Adrenal gland (tissue), 12 donors: Measurements from ENCODE around the gene IL34. TPM values are rescaled to one million over a fixed set of nuclear protein-coding genes. Genes with fewer than 3 reads are reported as not detected.

ENCODE experiments used
- DNase-seq, 7 donors: peaks; one replicate each; pipeline ENCODE4 v3.0.0-alpha.2; 2019 to 2020
- H3K27ac ChIP-seq, 5 donors: fragments of 200-600 bp; sonication (generic) in 4 of 5; 1 replicate in 3 of 5; 2 replicates in 2 of 5; pipeline versions ENCODE4 v1.5.1 to v1.8.0; 2016 to 2020; ENCODE audit warnings: mild to moderate bottlenecking in 1 of 5
- H3K27me3 ChIP-seq: fragments of 200-600 bp; 2 replicates; pipeline ENCODE4 v1.8.0; 2021
- H3K36me3 ChIP-seq, 2 donors: fragments of 200-600 bp; replicated peaks in 1 of 2; 1 replicate in 1 of 2; 2 replicates in 1 of 2; pipeline versions ENCODE4 v1.5.1 to v1.8.0; 2018 to 2022
- H3K4me1 ChIP-seq, 2 donors: fragments of 200-600 bp; replicated peaks in 1 of 2; 1 replicate in 1 of 2; 2 replicates in 1 of 2; pipeline versions ENCODE4 v1.5.1 to v1.8.0; 2018 to 2021
- H3K4me3 ChIP-seq, 4 donors: fragments of 200-600 bp; sonication (generic) in 3 of 4; one replicate each; pipeline ENCODE4 v1.5.1; 2016 to 2018
- H3K9me3 ChIP-seq, 3 donors: fragments of 200-600 bp; sonication (generic) in 1 of 3; replicated peaks in 1 of 3; 1 replicate in 2 of 3; 2 replicates in 1 of 3; pipeline versions ENCODE4 v1.5.1 to v1.8.0; 2016 to 2021
- CTCF ChIP-seq, 6 experiments: fragments of 450-650 bp in 4 of 6; fragments of 200-600 bp in 2 of 6; sonication (generic) in 1 of 6; IDR thresholded peaks; 1 replicate in 5 of 6; 2 replicates in 1 of 6; pipeline versions ENCODE4 v1.5.1 to v1.8.0; 2016 to 2021; ENCODE audit warnings: antibody characterized with exemption in 6 of 6, mild to moderate bottlenecking in 2 of 6, moderate library complexity in 1 of 6
- POLR2A ChIP-seq, 2 donors: fragments of 450-650 bp; IDR thresholded peaks; one replicate each; pipeline ENCODE4 v1.6.1; 2017; ENCODE audit warnings: antibody characterized with exemption in 2 of 2, mild to moderate bottlenecking in 2 of 2, moderate library complexity in 1 of 2
- WGBS, 4 donors: extraction: QIAGEN DNeasy Blood & Tissue Kit in 2 of 4; methylation state at CpG; one replicate each; pipeline versions ENCODE4 v1.1.5 to v1.1.7; 2013 to 2017; 5-methylcytosine and 5-hydroxymethylcytosine counted together
- intact Hi-C, 2 donors: fragments of 100-400 bp; cut with DNase I; formaldehyde crosslinking; loops; one replicate each; pipeline versions ENCODE4 v1.14.1 to v1.15.0; 2022 to 2023
- polyA plus RNA-seq, 3 donors: library from polyadenylated mRNA; stranded (reverse); fragments of 200-250 nt in 2 of 3; fragments of 350-450 nt in 1 of 3; fragmentation: Illumina TruSeq in 1 of 3; extraction: RNeasy Lipid Tissue Mini Kit (QIAGEN cat#74804) in 1 of 3; gene quantifications; one replicate each; pipeline ENCODE4 v1.2.3, GENCODE V29; 2013 to 2014
- total RNA-seq, 9 donors: library from RNA; depleted of rRNA in 4 of 9; stranded (reverse); fragments of >200 nt in 4 of 9; fragments of 120-200 nt in 1 of 9; fragmentation: NEBNext Ultra II Directional in 1 of 9; extraction: Animal tissue kit (Norgen Biotek cat#: 25700) in 1 of 9; gene quantifications; one replicate each; pipeline versions ENCODE4 v1.1.0 to v1.2.4, GENCODE V29; 2013 to 2023
- donor health status: healthy with polysubstance abuse.
- donor health status: Bipolar disorder and iron deficiency.
- donor health status: DM: yes; HTN: yes; CAD: no.
- donor health status: DM: no; HTN: no; CAD: no.
- donor health status: DM: no; HTN: no; CAD: no.
- donor health status: DM: yes; HTN: yes; CAD: no.

The IL34 gene
- total and polyA plus RNA-seq, 12 donors: 1.2 to 62.9 (median 35.7) TPM

- intact Hi-C loops: loop anchor here in 1 of 2 donors (10.0 kb wide), 1 partner anchor 123 kb away; no protein-coding TSS in a partner anchor
- no peaks in the 10 kb centered on the region for H3K9me3 ChIP-seq
- 79 to 95% (median 91%) methylated on average over 7 of the region's 7 CpGs for WGBS, 4 donors
- H3K27me3 ChIP-seq: no peaks in the 10 kb centered on the region
- H3K27ac ChIP-seq: no peak overlapping the region
- DNase-seq: no peak
- H3K4me1 ChIP-seq: peaks cover 0 to 8% of the 10 kb centered on the region in 2 donors
- H3K4me3 ChIP-seq: no peak overlapping the region
- peaks cover 0 to 13% of the 10 kb centered on the region in 2 donors for H3K36me3 ChIP-seq
- no peak for TF ChIP-seq CTCF (IDR thresholded peaks at IDR 0.05)
- no peak for TF ChIP-seq POLR2A (IDR thresholded peaks at IDR 0.05)
These were observed 11.6 kb downstream of the IL34 start for GRCh38 chr16:70657956-70658355.

- H3K27ac ChIP-seq: no peak overlapping the region
- peaks cover 0 to 22% of the 10 kb centered on the region in 2 donors for H3K36me3 ChIP-seq
- no peak overlapping the region for H3K4me3 ChIP-seq
- peaks cover 0 to 4% of the 10 kb centered on the region in 2 donors for H3K4me1 ChIP-seq
- no peaks in the 10 kb centered on the region for H3K27me3 ChIP-seq
- WGBS, 4 donors: 68 to 75% (median 70%) methylated on average over 5 of the region's 5 CpGs
- DNase-seq: no peak
- intact Hi-C loops: loop anchor here in 1 of 2 donors (10.0 kb wide), 1 partner anchor 124 kb away; no protein-coding TSS in a partner anchor
- TF ChIP-seq CTCF (IDR thresholded peaks at IDR 0.05): no peak
- no peak for TF ChIP-seq POLR2A (IDR thresholded peaks at IDR 0.05)
- H3K9me3 ChIP-seq: no peaks in the 10 kb centered on the region
These were observed 12.6 kb downstream of the IL34 start for GRCh38 chr16:70658921-70659320.

GRCh38 chr16:70659546-70659945, 13.2 kb downstream of the IL34 start:
- peak in 1 of 7 donors; percentile 52 for DNase-seq
- H3K4me3 ChIP-seq: no peak overlapping the region
- peaks cover 0 to 29% of the 10 kb centered on the region in 2 donors for H3K36me3 ChIP-seq
- no peaks in the 10 kb centered on the region for H3K9me3 ChIP-seq
- no peak for TF ChIP-seq CTCF (IDR thresholded peaks at IDR 0.05)
- no peak for TF ChIP-seq POLR2A (IDR thresholded peaks at IDR 0.05)
- no peaks in the 10 kb centered on the region for H3K27me3 ChIP-seq
- H3K27ac ChIP-seq: no peak overlapping the region
- intact Hi-C loops: loop anchor here in 1 of 2 donors (10.0 kb wide), 1 partner anchor 125 kb away; no protein-coding TSS in a partner anchor
- 83 to 90% (median 88%) methylated on average over 8 to 12 of the region's 12 CpGs; no CpG with 5 or more reads in 1 of the 4 donors for WGBS, 4 donors
- no peaks in the 10 kb centered on the region for H3K4me1 ChIP-seq

- intact Hi-C loops: loop anchor here in 1 of 2 donors (10.0 kb wide), 1 partner anchor 125 kb away; no protein-coding TSS in a partner anchor
- no peak for TF ChIP-seq CTCF (IDR thresholded peaks at IDR 0.05)
- WGBS, 4 donors: 77 to 85% (median 80%) methylated on average over 13 to 16 of the region's 16 CpGs
- H3K27me3 ChIP-seq: no peaks in the 10 kb centered on the region
- H3K27ac ChIP-seq: peak overlapping the region in 1 of 5 donors; percentile 29
- H3K4me3 ChIP-seq: no peak overlapping the region
- H3K4me1 ChIP-seq: no peaks in the 10 kb centered on the region
- peaks cover 0 to 34% of the 10 kb centered on the region in 2 donors for H3K36me3 ChIP-seq
- DNase-seq: no peak
- no peaks in the 10 kb centered on the region for H3K9me3 ChIP-seq
These were observed 13.8 kb downstream of the IL34 start for GRCh38 chr16:70659953-70660671.
